ENCODE results near the gene ARPC5.

GRCh38 chr1:183577897-183578465, 57.6 kb downstream of the ARPC5 start:
- TF ChIP-seq CTCF (IDR thresholded peaks at IDR 0.05) (no peak), POLR2AphosphoS5 (IDR thresholded peaks at IDR 0.05) (no peak), POLR2A (IDR thresholded peaks at IDR 0.05; ENCODE audit: low read depth) (no peak), EP300 (IDR thresholded peaks at IDR 0.05) (no peak)
